Gastrocnemius medialis (tissue), 4 donors: ENCODE measurements around the gene AQP12B.
"Not testable (repeated sequence)": the region's sequence is repeated elsewhere in the genome, so short reads cannot be mapped to it uniquely, and the experiment has no call there.

Experiments
- POLR2A ChIP-seq, 2 donors: fragments of 450-650 bp; IDR thresholded peaks; one replicate each; pipeline ENCODE4 v1.6.1; 2017; ENCODE audit warnings: antibody characterized with exemption in 2 of 2, mild to moderate bottlenecking in 2 of 2, moderate library complexity in 2 of 2
- TF ChIP-seq, protein P1 (sequence below), 5 experiments: fragments of 450-650 bp in 3 of 5; fragments of 200-600 bp in 2 of 5; sonication (generic) in 2 of 5; IDR thresholded peaks in 4 of 5; conservative IDR thresholded peaks in 1 of 5; 1 replicate in 4 of 5; 2 replicates in 1 of 5; pipeline ENCODE4 v1.5.1; 2016 to 2019; ENCODE audit warnings: antibody characterized with exemption in 5 of 5, mild to moderate bottlenecking in 3 of 5, moderate library complexity in 3 of 5

DNA sequence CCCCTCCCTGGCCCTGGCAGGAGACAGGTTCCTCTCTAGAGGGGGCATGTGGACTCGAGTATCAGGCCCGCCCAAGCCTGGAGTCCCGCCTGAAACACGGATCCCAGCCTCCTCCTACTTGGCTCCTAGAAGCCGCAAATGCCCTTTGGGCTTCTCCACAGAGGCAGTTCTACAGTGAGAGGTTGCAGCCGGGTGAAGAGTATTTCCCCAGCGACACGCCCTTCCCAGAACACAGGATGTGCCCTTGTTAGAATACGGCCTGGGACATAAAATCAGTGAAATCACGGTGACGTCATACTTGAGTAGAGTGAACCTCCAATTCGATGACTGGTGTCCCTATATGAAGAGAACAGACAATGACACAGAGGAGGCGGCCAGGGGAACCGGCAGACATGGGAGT is 4.6 kb downstream of the AQP12B start:
- TF ChIP-seq, protein P1, sequence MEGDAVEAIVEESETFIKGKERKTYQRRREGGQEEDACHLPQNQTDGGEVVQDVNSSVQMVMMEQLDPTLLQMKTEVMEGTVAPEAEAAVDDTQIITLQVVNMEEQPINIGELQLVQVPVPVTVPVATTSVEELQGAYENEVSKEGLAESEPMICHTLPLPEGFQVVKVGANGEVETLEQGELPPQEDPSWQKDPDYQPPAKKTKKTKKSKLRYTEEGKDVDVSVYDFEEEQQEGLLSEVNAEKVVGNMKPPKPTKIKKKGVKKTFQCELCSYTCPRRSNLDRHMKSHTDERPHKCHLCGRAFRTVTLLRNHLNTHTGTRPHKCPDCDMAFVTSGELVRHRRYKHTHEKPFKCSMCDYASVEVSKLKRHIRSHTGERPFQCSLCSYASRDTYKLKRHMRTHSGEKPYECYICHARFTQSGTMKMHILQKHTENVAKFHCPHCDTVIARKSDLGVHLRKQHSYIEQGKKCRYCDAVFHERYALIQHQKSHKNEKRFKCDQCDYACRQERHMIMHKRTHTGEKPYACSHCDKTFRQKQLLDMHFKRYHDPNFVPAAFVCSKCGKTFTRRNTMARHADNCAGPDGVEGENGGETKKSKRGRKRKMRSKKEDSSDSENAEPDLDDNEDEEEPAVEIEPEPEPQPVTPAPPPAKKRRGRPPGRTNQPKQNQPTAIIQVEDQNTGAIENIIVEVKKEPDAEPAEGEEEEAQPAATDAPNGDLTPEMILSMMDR (IDR thresholded peaks at IDR 0.05 in 4 of 5, conservative IDR thresholded peaks at IDR 0.05 in 1 of 5) = not testable (repeated sequence)
- TF ChIP-seq POLR2A (IDR thresholded peaks at IDR 0.05) = not testable (repeated sequence)
